HG03521 (cell line): ENCODE results near the gene RPL11.
A peak's percentile ranks its signal among the peaks of the same experiment; 100 is the strongest.
"Not testable (repeated sequence)": the region's sequence is repeated elsewhere in the genome, so short reads cannot be mapped to it uniquely, and the experiment has no call there.

ENCODE experiments used
- ATAC-seq: cut with Tn5 transposase; IDR thresholded peaks from one replicate; pipeline ENCODE4 v1.9.1; 2021; ENCODE audit warnings: mild to moderate bottlenecking, moderate library complexity; ENCODE audit not compliant: unreplicated experiment

Gene RPL11

GRCh38 chr1:23727362-23727811, 35.8 kb downstream of the RPL11 start:
- ATAC-seq = no peak

GRCh38 chr1:23732363-23733224, 41.0 kb downstream of the RPL11 start:
- no peak for ATAC-seq

- not testable (repeated sequence) for ATAC-seq
These were observed 41.7 kb downstream of the RPL11 start for GRCh38 chr1:23733281-23733680.

- no peak for ATAC-seq
These were observed 45.0 kb downstream of the RPL11 start for GRCh38 chr1:23736437-23737134.

- ATAC-seq = no peak
These were observed 50.0 kb downstream of the RPL11 start for GRCh38 chr1:23741609-23742008.

- peak; percentile 25 for ATAC-seq
These were observed 51.2 kb downstream of the RPL11 start for GRCh38 chr1:23742670-23743286.

- ATAC-seq = peak; percentile 76
These were observed 51.9 kb downstream of the RPL11 start, which contains the start of gene ELOA for GRCh38 chr1:23743287-23744152. Gene ELOA (plus strand): TSS chr1:23743471. CDS start chr1:23743504, 33 bp downstream.

- no peak for ATAC-seq
These were observed 53.9 kb downstream of the RPL11 start for GRCh38 chr1:23745515-23745914.
